Activated B cell treated with CpG ODN at 0.5 μM for 24 hours (primary cell): ENCODE data around the gene CNN3. TPM values are rescaled to one million over a fixed set of nuclear protein-coding genes. Genes with fewer than 3 reads are reported as not detected.

Source experiments
- ATAC-seq: fragments of 200-7000 bp; cut with Tn5 transposase; one replicate; pipeline ENCODE4 v1.10.0; 2021; ENCODE audit warnings: low read depth, mild to moderate bottlenecking, moderate library complexity
- CTCF ChIA-PET: fragments of 350-600 bp; sonication (Branson Sonifier 250); formaldehyde crosslinking; loops from one replicate; lab custom pipeline; 2021; ENCODE audit warnings: antibody characterized with exemption; lab: Charles Lee
- POLR2A ChIA-PET: fragments of 350-600 bp; sonication (Branson Sonifier 250); formaldehyde crosslinking; loops from one replicate; lab custom pipeline; 2021; ENCODE audit warnings: antibody characterized with exemption; lab: Charles Lee
- DNase-seq: peaks from one replicate; pipeline ENCODE4 v3.0.0; 2022
- H3K27ac Mint-ChIP-seq: one replicate; pipeline ENCODE4 v1.8.0; 2020; ENCODE audit warnings: mixed read lengths
- H3K27me3 Mint-ChIP-seq: one replicate; pipeline ENCODE4 v1.8.0; 2021; ENCODE audit warnings: mixed read lengths
- H3K36me3 Mint-ChIP-seq: one replicate; pipeline ENCODE4 v1.8.0; 2021; ENCODE audit warnings: low read depth, mixed read lengths
- H3K4me1 Mint-ChIP-seq: one replicate; pipeline ENCODE4 v1.8.0; 2021; ENCODE audit warnings: mixed read lengths
- H3K4me3 Mint-ChIP-seq: one replicate; pipeline ENCODE4 v1.8.0; 2020; ENCODE audit warnings: mild to moderate bottlenecking, mixed read lengths
- H3K9me3 Mint-ChIP-seq: one replicate; pipeline ENCODE4 v1.8.0; 2020; ENCODE audit warnings: mixed read lengths
- CTCF ChIP-seq: fragments of 200-600 bp; IDR thresholded peaks from one replicate; pipeline ENCODE4 v1.8.0; 2022; ENCODE audit warnings: antibody characterized with exemption, mild to moderate bottlenecking
- intact Hi-C: fragments of 100-400 bp; cut with micrococcal nuclease; formaldehyde crosslinking; loops from one replicate; pipeline ENCODE4 v1.15.1; 2024
- total RNA-seq: library from RNA; stranded (reverse); gene quantifications from 2 replicates; pipeline ENCODE4 v1.2.3, GENCODE V29; 2022

The CNN3 gene
- total RNA-seq, 1 donor from 2014 or later: 6.2 TPM

- Mint-ChIP-seq H3K36me3 (no peaks in the 10 kb centered on the region), H3K4me3 (peak overlapping the region; percentile 86), H3K9me3 (no peaks in the 10 kb centered on the region), H3K27me3 (peaks cover 15% of the 10 kb centered on the region), H3K27ac (peak overlapping the region; percentile 86), H3K4me1 (peaks cover 30% of the 10 kb centered on the region)
- no peak for ATAC-seq
- intact Hi-C loops: loop anchor here (1.0 to 10.0 kb wide), 10 partner anchors 35 to 1953 kb away; partner anchors contain the start of genes ABCD3, ALG14, GCLM and RWDD3
- POLR2A ChIA-PET: interaction anchor here (0.6 to 1.4 kb wide), 2 partner anchors 34 to 71 kb away, joined by 3 to 4 read pairs; no protein-coding TSS in a partner anchor
- CTCF ChIA-PET: interaction anchor here (0.9 to 1.8 kb wide), 2 partner anchors 34 to 114 kb away, joined by 3 to 5 read pairs; no protein-coding TSS in a partner anchor
- no peak for TF ChIP-seq CTCF
- no peak for DNase-seq
These were observed 680 bp upstream of the CNN3 start for GRCh38 chr1:94927405-94928175.

- ChIA-PET POLR2A (interaction anchor here (1.5 kb wide), 1 partner anchor 36 kb away, joined by 3 read pairs; no protein-coding TSS in a partner anchor), CTCF (interaction anchor here (1.8 kb wide), 1 partner anchor 115 kb away, joined by 5 read pairs; no protein-coding TSS in a partner anchor)
- TF ChIP-seq CTCF: no peak
- H3K4me3 Mint-ChIP-seq: peak overlapping the region; percentile 84
- peak; percentile 4 for ATAC-seq
- peaks cover 15% of the 10 kb centered on the region for H3K27me3 Mint-ChIP-seq
- peak overlapping the region; percentile 15 for H3K27ac Mint-ChIP-seq
- no peaks in the 10 kb centered on the region for H3K9me3 Mint-ChIP-seq
- H3K36me3 Mint-ChIP-seq: no peaks in the 10 kb centered on the region
- intact Hi-C loops: loop anchor here (2.0 to 10.0 kb wide), 6 partner anchors 116 to 1952 kb away; partner anchors contain the start of genes ABCD3 and GCLM
- DNase-seq: peak; percentile 42
- H3K4me1 Mint-ChIP-seq: peaks cover 30% of the 10 kb centered on the region
These were observed 590 bp downstream of the CNN3 start for GRCh38 chr1:94926126-94926914.

GRCh38 chr1:94925561-94926125 is 1.3 kb downstream of the CNN3 start:
- no peak for TF ChIP-seq CTCF
- peak overlapping the region; percentile 15 for H3K27ac Mint-ChIP-seq
- ChIA-PET POLR2A (interaction anchor here (0.7 to 1.5 kb wide), 2 partner anchors 37 to 308 kb away, joined by 3 read pairs; partner anchors contain the start of gene RWDD3), CTCF (interaction anchor here (1.2 kb wide), 1 partner anchor 116 kb away, joined by 3 read pairs; no protein-coding TSS in a partner anchor)
- H3K4me1 Mint-ChIP-seq: peaks cover 30% of the 10 kb centered on the region
- DNase-seq: peak; percentile 33
- intact Hi-C loops: loop anchor here (1.0 to 10.0 kb wide), 7 partner anchors 71 to 1951 kb away; partner anchors contain the start of genes ABCD3 and GCLM
- peaks cover 15% of the 10 kb centered on the region for H3K27me3 Mint-ChIP-seq
- peak; percentile 49 for ATAC-seq
- H3K9me3 Mint-ChIP-seq: no peaks in the 10 kb centered on the region
- peak overlapping the region; percentile 84 for H3K4me3 Mint-ChIP-seq
- H3K36me3 Mint-ChIP-seq: no peaks in the 10 kb centered on the region

GRCh38 chr1:94925004-94925403 is 1.9 kb downstream of the CNN3 start:
- no peak for TF ChIP-seq CTCF
- Mint-ChIP-seq H3K4me1 (peaks cover 30% of the 10 kb centered on the region), H3K27ac (no peak overlapping the region), H3K36me3 (no peaks in the 10 kb centered on the region), H3K9me3 (no peaks in the 10 kb centered on the region), H3K4me3 (no peak overlapping the region), H3K27me3 (peaks cover 15% of the 10 kb centered on the region)
- DNase-seq: no peak
- intact Hi-C loops: loop anchor here (1.0 to 10.0 kb wide), 6 partner anchors 71 to 1950 kb away; partner anchors contain the start of genes ABCD3 and GCLM
- CTCF ChIA-PET: interaction anchor here (1.2 kb wide), 1 partner anchor 117 kb away, joined by 3 read pairs; no protein-coding TSS in a partner anchor
- POLR2A ChIA-PET: interaction anchor here (0.7 to 1.5 kb wide), 2 partner anchors 38 to 309 kb away, joined by 3 read pairs; partner anchors contain the start of gene RWDD3
- ATAC-seq: no peak
